ENCODE data around the gene FGF18.
"Not testable (repeated sequence)": the region's sequence is repeated elsewhere in the genome, so short reads cannot be mapped to it uniquely, and the experiment has no call there.

Gene FGF18

DNA sequence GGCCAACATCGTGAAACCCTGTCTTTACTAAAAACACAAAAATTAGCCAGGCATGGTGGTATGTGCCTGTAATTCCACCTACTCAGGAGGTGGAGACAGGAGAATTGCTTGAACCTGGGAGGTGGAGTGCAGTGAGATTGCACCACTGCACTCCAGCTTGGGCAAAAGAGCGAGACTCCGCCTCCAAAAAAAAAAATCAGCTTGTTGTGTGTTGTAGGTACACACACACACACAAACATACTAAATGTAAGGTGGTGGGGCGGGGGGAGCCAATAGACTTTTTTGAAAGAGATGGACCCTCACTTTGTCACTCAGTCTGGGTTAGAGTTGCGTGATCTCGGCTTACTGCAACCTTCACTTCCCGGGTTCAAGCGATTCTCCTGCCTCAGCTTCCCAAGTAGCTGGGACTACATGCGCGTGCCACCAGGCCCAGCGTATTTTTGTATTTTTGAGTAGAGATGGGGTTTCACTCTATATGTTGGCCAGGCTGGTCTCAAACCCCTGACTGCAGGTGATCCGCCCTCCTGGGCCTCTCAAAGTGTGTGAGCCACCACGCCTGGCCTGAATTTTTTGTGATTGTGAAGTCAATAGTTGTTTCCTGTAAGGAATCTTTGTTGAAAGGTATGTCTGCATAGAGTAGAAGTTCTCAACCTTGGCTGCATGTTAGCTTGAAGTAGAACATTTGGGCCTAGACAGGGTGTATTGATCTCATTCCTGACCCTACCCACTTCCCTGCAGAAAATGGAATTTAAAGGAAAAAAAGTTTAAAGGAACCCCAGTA is 18.1 kb upstream of the FGF18 start:
- DNase-seq = no peak

DNA sequence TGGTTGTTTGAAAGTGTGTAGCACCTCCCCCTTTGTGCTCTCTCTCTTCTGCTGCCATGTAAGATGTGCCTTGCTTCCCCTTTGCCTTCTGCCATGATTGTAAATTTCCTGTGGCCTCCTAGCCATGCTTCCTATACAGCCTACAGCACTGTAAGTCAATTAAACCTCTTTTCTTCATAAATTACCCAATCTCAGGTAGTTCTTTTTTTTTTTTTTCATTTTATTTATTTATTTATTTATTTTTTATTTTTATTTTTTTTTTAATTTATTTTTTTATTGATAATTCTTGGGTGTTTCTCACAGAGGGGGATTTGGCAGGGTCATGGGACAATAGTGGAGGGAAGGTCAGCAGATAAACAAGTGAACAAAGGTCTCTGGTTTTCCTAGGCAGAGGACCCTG is 16.7 kb upstream of the FGF18 start:
- DNase-seq = not testable (repeated sequence)

DNA sequence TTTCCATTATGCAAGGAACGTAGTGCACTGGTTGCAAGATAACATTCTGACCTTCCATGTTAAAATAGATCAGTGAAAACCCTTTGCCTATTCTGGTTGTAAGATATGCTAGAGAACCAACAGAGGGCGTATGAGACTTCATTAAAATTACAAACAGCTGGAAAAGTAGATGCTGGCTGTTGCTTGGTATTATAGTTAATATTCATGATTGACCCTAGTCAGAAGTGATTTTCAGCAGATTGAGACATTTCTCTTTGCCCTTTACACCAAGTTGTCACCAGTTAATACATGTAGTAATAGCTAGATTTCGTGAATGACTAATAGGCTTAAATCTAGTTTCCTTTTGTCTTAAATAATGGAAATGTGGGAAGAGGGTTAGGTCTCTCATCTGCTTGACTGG is 13.8 kb upstream of the FGF18 start:
- DNase-seq = no peak

DNA sequence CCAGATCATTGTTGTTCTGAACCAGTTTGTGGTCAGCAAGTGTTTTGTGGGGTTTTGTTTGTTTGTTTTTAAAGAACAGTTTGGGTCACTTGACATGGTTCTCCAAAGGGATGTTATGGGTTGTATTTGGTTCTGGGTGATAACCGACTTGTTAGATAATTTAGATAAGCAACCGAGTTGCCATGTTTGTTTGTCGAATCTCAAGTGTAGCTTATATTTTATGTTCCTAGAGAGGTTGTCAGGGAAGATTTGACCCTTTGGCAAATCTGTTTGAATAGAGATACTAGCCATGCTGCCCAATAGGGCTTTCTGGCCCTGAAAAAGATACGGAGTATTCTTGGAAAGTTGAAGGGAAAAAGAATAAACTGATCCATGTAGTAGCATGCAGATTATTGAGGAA is 12.2 kb upstream of the FGF18 start:
- DNase-seq = no peak

DNA sequence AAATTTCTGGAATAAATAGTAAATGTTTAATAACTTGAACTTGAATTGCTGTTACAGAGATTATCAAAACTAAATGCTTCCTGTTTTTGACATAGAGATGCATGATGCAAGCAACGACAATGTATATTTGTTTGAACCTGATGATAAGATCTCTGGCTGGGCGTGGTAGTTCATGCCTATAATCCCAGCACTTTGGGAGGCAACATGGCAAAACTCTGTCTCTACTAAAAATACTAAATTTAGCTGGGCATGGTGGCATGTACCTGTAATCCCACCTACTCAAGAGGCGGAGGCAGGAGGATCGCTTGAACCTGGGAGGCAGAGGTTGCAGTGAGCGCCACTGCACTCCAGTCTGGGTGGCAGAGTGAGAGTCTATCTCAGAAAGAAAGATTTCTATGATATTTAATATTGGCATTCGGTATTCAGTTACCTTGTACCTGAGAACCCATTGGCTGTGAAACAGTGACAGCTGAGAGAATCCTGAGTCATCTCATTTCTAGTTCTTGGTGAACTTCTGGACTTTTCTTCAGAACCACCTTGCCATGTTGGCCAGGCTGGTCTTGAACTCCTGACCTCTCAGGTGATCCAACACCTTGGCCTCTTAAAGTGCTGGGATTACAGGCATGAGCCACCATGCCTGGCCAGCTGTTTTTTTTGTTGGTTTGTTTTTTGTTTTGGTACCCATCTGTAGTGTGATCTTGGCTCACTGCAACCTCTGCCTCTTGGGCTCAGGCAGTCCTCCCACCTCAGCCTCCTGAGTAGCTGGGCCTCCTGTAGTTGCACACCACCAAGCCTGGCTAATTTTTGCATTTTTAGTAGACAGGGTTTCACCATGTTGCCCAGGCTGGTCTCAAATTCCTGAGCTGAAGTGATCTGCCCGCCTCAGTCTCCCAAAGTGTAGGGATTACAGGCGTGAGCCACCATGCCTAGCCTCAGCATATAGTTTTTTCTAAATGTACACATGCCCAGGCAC is 10.0 kb upstream of the FGF18 start:
- no peak for DNase-seq

DNA sequence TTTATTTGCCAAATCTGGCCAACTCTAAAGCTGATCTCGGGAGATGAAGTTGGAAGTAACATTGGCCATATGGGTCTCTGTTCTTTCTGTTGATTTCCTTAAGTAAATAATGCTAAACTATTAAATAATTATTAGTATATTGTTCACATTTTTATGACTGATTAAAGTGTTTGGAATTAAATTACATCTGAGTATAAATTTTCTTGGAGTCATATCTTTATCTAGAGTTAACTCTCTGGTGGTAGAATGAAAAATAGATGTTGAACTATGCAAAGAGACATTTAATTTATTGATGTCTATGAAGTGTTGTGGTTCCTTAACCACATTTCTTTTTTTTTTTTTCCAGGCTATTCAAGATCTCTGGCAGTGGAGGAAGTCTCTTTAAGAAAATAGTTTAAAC is 9.3 kb upstream of the FGF18 start:
- no peak for DNase-seq

DNA sequence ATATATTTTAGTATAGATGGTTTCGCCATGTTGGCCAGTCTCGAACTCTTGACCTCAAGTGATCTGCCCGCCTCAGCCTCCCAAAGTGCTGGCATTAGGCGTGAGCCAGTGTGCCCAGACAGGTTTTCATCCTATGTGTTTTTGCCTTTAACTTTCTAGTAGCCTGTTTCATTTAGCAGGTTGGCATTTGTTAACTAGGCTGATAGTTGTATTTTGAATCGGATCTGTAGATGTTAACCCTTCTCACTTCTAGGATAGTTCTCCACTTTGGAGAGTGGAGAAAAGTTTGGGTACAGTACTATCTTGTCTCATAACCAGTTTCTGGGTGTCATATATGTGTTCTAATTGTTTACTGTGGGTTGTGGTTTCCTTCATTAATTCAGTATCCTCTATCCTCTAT is 7.3 kb upstream of the FGF18 start:
- no peak for DNase-seq

DNA sequence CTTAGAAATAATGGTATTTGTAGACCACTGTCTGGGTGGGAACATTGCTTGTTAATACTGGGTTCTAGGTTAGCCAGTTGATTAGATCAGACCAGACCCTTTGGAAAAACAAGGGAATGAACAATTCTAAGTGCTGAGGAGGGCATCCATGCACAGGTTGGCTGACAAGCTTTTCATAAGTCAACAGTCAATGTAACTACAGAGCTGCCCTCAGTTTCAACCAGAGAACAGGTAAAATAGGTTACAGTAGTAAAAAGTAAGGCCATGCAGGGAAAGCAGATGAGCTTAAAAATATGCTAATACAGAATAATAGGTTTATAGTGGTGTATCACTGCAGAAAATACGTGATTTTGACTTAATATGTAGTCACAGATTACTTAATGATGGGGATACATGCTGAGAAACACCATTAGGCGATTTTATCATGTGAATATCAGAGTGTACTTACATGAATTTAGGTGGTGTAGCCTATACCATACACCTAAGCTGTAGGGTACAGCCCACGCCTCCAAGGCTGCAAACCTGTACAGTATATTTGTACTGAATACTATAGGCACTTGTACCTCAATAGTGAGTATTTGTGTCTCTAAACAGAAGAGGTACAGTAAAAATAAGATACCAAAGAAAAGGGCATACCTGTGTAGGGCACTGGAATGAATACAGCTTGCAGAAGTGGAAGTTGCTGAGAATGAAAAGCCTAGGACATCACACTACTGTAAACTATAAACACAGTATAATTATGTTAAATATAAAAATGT is 6.1 kb upstream of the FGF18 start:
- DNase-seq = no peak

DNA sequence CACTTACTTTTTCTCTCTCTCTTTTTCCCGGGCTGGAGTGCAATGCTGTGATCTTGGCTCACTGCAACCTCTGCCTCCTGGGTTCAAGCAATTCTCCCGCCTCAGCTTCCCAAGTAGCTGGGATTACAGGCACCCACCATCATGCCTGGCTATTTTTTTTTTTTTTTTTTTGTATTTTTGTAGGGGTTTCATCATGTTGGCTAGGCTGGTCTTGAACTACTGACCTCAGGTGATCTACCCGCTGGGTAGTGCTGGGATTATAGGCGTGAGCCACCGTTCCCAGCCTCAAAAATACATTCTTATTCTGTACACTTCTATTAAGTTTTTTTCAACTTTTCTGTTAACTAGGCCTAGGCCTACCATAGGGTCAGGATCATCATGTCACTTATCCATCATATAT is 5.5 kb upstream of the FGF18 start:
- not testable (repeated sequence) for DNase-seq

DNA sequence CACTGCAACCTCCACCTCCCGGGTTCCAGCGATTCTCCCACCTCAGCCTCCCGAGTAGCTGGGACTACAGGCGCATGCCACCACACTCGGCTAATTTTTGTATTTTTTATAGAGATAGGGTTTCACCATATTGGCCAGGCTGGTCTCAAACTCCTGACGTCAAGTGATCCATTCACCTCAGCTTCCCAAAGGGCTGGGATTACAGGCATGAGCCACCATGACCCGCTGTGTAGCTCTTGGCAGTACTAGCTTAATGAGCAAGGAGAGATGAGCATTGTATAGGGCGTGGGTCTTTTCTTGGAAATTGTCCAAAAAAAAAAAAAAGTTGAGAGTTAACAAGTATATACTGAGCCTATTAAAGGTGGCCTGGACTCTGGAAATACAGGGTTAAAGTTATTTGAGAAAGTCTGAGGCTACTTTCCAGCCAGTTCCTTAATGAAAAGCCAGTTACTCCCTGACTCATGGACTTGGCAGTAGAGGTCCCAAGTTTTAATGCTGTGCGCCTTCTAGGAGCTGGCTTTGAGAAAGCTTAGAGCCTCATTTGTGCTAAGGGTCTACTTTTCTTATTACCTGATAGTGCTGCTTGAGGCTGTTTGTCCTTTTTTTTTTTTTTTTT is 4.2 kb upstream of the FGF18 start:
- DNase-seq = no peak

DNA sequence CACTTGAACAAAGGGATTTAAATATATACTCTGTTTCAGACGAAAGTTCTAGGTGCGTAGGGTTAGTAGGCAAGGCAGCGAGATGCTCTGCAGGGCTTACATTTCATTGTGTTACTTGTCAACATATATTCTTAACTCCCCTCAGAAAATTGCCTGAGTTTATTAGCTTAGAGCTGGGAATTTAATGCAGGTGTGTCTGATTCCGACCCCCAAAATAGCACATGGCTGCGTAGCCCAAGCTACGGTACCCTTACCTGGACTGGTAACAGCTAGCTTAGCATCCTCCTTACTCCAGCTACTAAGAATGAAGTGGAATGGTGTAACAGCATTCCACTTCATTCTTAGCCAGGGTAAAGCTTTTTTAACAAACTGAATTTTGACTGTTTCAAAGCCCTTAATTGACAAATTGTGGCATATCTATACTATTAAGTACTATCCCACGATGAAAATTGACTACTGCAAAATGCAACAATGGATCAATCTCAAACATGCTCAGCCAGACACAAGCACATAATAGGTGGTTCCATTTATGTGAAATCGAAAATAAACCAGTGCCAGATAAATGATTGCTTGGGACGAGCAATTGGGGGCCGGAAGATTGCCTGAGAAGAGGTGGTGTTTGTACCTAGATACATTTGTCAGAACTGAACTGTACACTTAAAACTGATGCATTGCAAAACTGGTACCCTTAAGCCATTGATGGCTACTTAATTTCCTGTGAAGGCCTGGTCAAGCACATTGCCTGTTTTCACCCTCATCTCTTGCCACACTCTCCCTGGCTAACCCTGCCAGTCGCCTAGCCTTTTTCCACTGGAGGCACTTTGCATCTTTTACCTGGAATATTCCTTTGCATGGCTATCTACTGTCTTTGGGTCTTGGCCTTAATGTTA is 3.0 kb upstream of the FGF18 start:
- DNase-seq = no peak

DNA sequence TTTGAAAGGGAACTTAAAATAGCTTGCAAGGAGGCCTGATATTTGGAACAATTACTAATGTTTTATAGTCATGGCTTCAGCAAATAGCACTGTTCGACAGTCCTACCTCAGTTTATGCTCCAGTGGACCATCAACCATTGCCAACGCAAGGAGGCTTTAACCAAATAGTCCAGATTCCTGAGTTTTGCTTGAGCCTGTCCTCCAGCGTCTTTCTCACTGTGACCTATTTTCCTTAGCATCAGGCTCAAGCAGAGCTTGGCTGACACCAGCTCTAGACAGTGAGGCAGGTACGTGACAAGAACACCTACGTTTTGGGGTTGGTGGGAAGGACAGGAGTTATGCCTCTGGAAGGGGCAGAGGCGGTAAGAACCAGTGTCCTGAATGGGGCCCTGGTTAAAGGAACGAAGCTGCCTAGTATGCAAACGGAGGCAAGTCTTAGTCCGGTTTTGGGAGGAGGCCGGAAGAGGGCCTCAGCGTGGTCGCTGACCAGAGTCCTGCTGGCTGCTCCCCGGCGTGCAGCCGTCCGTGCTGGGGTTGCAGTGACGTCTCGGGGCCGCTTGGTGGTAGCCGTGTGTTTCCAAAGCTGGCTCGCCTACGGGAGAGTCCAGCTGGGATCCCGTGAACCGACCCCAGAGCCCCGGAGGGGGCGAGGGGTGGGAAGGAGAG is 998 bp upstream of the FGF18 start:
- DNase-seq = peak; percentile 52

DNA sequence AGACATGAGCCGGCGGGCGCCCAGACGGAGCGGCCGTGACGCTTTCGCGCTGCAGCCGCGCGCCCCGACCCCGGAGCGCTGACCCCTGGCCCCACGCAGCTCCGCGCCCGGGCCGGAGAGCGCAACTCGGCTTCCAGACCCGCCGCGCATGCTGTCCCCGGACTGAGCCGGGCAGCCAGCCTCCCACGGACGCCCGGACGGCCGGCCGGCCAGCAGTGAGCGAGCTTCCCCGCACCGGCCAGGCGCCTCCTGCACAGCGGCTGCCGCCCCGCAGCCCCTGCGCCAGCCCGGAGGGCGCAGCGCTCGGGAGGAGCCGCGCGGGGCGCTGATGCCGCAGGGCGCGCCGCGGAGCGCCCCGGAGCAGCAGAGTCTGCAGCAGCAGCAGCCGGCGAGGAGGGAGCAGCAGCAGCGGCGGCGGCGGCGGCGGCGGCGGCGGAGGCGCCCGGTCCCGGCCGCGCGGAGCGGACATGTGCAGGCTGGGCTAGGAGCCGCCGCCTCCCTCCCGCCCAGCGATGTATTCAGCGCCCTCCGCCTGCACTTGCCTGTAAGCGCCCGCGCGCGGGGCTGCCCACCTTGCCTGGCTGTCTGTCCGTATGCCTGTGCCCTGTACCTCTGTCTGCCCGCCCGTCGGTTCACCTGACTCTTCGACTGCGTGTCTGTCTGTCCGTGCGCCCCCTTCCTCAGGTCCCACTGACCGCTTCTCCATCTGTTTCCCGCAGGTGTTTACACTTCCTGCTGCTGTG is 412 bp downstream of the FGF18 start:
- peak; percentile 21 for DNase-seq

DNA sequence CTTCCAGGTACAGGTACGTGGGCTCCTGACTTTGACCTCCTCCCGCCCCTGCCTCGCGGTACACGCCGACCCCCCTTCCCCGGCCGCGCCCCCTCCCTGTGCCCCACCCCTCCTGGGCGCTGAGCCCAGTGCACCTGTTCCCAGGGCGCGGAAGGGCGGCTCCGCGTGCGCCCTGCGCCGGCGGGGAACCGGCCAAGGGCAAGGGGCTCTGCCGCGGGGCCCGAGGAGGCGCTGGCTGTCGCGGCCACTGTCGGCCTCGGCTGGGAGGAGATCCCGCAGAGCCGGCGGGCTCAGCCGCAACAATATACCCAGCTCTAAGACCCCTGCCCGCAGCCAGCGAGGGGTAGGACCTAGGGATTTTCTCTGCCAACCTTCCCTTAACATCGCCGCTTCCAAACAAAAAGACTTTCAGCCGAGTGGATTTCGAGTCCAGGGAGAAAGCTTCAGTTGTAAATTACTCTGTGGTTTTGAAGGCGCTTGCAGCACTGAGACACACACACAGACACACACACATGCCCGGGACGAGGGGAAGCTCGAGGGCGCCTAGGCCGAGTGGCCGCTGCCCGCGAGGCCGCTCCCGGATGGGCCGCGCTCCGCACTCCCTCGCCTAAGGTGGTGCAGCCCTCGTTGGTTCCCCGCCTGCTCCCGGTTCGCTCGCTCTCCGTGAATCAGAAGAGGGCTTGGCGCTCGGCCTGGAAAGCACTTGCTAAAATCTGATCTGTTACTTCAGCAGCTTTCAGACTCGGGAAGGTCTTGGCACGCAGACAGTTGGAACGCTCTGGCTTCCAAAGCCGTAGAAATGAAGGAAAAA is 1.2 kb downstream of the FGF18 start:
- DNase-seq = no peak

DNA sequence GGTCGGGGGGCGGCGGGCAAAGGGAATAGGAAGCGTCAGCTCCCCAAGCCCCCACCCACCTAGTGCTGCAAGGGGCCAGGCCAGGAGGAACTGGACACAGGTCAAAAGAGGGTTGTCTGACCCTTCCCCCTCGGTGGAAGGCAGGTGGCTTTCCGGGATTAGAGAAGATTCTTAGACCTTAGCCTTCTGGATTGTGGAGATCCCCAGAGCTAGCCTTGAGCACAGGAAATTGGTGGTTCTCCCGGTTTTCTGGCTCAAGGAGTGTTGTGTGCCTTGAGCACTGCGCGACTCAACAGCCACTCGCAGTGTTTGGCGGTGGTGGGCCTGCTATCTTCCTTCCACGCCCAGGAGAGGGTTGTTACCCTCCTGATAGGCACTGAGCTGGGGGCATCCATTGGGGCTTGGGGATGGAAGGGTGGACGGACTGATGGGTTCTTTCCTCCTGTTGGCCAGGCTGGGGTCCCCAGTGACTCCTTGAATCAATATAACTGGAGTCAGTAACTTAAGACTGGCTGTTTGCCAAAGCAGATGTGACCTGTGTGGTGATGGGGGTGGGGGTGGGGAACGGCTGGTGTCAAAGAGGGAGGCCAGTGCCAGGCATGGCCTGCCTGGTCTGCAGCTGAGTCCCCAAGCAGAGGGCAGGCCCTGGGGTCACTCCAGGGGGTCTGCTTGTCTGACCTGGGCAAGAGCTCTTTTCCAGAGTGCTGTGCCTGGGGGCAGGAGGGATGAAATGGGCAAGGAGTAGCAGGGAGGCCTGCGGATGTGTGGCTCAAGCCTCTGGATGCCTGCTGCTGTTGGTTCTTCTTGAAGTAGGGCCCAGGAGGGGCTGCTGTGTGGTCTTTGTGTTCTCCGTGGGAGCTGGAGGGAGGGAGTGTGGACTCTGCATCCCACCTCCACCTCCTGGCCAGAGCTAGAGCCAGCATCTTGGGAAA is 2.1 kb downstream of the FGF18 start:
- DNase-seq = no peak

DNA sequence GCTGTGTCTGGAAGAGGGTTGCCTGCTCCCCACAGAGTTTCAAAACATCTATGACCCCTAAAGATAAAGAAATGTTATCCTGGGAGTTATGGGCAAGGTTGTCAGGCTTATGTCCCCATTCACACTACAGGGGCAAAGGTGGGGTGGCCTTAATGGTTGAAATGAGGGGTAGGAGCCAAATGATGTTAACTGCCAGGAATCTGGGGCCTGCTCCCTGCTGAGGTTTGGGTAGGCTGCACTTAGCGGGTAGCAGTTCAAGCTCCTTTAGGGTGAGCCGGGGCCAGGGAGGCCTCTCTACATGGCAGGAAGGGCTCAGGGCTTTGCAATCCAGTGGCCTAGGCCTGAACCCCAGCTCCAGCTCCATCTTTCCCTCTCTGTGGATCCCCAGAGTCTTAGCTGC is 3.0 kb downstream of the FGF18 start:
- no peak for DNase-seq

DNA sequence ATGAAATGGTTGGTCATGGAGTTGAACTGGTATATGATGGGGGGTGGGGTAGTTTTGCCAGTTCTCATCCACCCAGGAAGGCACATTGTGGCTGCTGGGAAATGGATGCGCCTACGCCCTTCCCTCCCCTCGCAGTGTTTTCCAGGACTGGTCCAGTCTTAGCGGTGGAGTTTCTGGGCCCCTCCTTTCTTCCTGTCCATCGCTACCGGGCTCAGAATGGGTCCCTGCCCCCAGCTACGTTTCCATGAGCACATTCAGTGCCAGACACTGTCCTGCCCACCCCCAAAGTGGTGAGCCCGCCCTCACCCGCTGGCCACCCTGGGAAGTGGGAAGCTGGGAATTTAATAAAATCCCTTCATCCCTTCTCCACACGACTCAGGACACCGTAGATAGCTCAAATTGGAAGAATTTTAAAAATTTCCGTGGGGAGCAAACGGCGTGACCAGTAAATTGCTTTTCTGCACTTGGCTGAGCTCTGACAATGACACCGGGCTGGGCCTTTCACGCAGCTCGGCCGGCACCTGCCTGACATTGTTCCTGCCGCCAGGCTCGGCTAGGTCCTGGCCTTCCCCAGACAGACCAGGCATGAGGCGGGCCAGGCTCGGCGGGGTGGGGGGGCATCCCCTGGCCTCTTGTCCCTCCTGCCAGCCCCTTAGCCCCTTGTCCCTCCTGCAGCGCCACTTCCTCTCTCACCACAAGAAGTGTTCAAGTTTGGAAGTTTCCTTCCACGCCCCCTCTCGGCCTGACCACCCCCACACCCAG is 3.6 kb downstream of the FGF18 start:
- no peak for DNase-seq

DNA sequence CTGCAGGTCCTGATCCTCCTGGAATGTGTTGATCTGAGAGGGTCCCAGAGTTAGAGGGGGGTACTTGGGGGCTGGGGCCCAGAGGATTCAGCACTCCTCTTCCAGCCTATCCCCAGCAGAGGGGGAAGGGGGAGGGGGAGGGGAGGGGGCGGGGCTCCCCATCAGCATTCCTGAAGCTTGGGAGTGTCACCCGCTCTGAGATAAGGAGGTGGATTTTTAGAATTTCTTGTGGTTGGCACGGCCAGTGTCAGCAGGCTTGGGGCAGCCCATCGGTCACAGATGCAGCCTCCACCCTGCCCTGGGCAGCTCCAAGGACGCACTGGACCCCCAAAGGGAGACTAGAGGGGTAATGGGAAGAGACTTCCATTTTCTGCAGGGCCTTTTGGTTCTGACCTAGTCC is 5.3 kb downstream of the FGF18 start:
- DNase-seq = no peak

All from CD4-positive, alpha-beta T cell treated with Interleukin-12 subunit alpha and Interleukin-12 subunit beta, for 1 hour (primary cell).